HG02852 (cell line): Measurements from ENCODE around the gene NFX1.
A peak's percentile ranks its signal among the peaks of the same experiment; 100 is the strongest.

Experiments used
- ATAC-seq: cut with Tn5 transposase; IDR thresholded peaks from one replicate; pipeline ENCODE4 v1.9.1; 2021; ENCODE audit warnings: mild to moderate bottlenecking, moderate library complexity; ENCODE audit not compliant: unreplicated experiment

NFX1 gene

GRCh38 chr9:33290247-33291030 lies at the start of gene NFX1:
TSS of gene NFX1 (plus strand) at chr9:33290516. CDS start at chr9:33290573, 57 bp downstream.
- ATAC-seq: peak; percentile 90

GRCh38 chr9:33241298-33241697 lies 49.0 kb upstream of the NFX1 start:
- no peak for ATAC-seq

- ATAC-seq: no peak
Measured at GRCh38 chr9:33242609-33243134, 47.6 kb upstream of the NFX1 start.

GRCh38 chr9:33244137-33244784 lies 46.1 kb upstream of the NFX1 start:
- ATAC-seq: no peak

GRCh38 chr9:33245341-33245740 lies 45.0 kb upstream of the NFX1 start:
- no peak for ATAC-seq

GRCh38 chr9:33246269-33246860 lies 44.0 kb upstream of the NFX1 start:
- ATAC-seq: no peak

- no peak for ATAC-seq
Measured at GRCh38 chr9:33248606-33249005, 41.7 kb upstream of the NFX1 start.

- peak; percentile 53 for ATAC-seq
Measured at GRCh38 chr9:33249087-33249658, 41.1 kb upstream of the NFX1 start.

- ATAC-seq: no peak
Measured at GRCh38 chr9:33249983-33250382, 40.3 kb upstream of the NFX1 start.

GRCh38 chr9:33250458-33250995 lies 39.8 kb upstream of the NFX1 start:
- ATAC-seq: no peak

GRCh38 chr9:33254211-33254610 lies 36.1 kb upstream of the NFX1 start:
- no peak for ATAC-seq

- ATAC-seq: no peak
Measured at GRCh38 chr9:33255014-33255413, 35.3 kb upstream of the NFX1 start.

GRCh38 chr9:33255471-33255870 lies 34.8 kb upstream of the NFX1 start:
- ATAC-seq: no peak

GRCh38 chr9:33256236-33256635 lies 34.1 kb upstream of the NFX1 start:
- ATAC-seq: no peak

GRCh38 chr9:33257276-33257675 lies 33.0 kb upstream of the NFX1 start:
- no peak for ATAC-seq

GRCh38 chr9:33260372-33260771 lies 29.9 kb upstream of the NFX1 start:
- ATAC-seq: no peak

- ATAC-seq: peak; percentile 3
Measured at GRCh38 chr9:33263131-33264002, 26.9 kb upstream of the NFX1 start.

- peak; percentile 34 for ATAC-seq
Measured at GRCh38 chr9:33264003-33264472, 26.3 kb upstream of the NFX1 start.

- ATAC-seq: peak; percentile 81
Measured at GRCh38 chr9:33264473-33265177, 25.7 kb upstream of the NFX1 start, which contains the start of the genes BAG1 and CHMP5. TSS of gene BAG1 (minus strand) at chr9:33264708. TSS of gene CHMP5 (plus strand) at chr9:33265049. CDS start at chr9:33265079, 30 bp downstream.
